HCT116 (cell line): ENCODE measurements around the gene SCAF8. TPM values are rescaled to one million over a fixed set of nuclear protein-coding genes. Genes with fewer than 3 reads are reported as not detected.

Source experiments
- ATAC-seq: fragments of 200-7000 bp; cut with Tn5 transposase; 2 replicates; pipeline ENCODE4 v1.9.1; 2020; ENCODE audit warnings: mild to moderate bottlenecking, moderate library complexity
- BruUV-seq: library from RNA; stranded (reverse); fragments of 400-500 nt; replicated peaks from 2 replicates; lab custom pipeline; 2021; lab: Mats Ljungman, UMichigan
- CTCF ChIA-PET: fragments of 300-600 bp; sonication (Branson Sonifier 250); formaldehyde crosslinking; loops from one replicate; lab custom pipeline; 2021; ENCODE audit warnings: antibody characterized with exemption; lab: Charles Lee
- POLR2A ChIA-PET: fragments of 300-600, 350-600 bp; sonication (Branson Sonifier 250); formaldehyde crosslinking; loops from one replicate; lab custom pipeline; 2021; ENCODE audit warnings: antibody characterized with exemption; lab: Charles Lee
- RAD21 ChIA-PET, 2 experiments: fragments of 300-600 bp; sonication (Branson Sonifier 250); formaldehyde crosslinking; loops; one replicate each; lab custom pipeline; 2023; ENCODE audit warnings: low total read pairs in 2 of 2; ENCODE audit not compliant: uncharacterized antibody in 2 of 2, unreplicated experiment in 2 of 2, low non-redundant PET in 1 of 2; lab: Charles Lee
- DNase-seq: peaks from one replicate; pipeline ENCODE4 v3.0.0-alpha.2; 2010; ENCODE audit warnings: low read depth, low spot score
- H2AFZ ChIP-seq: fragments of 200-600 bp; shearing (Covaris generic), sonication (generic); 2 replicates; pipeline ENCODE4 v1.6.1; 2017; ENCODE audit warnings: low read depth, mixed run types, mixed read lengths, antibody characterized with exemption, low read length; ENCODE audit not compliant: poor library complexity, severe bottlenecking
- H3K27ac ChIP-seq: 2 replicates; pipeline ENCODE4 v1.5.1; 2012; ENCODE audit warnings: low read depth, low read length
- H3K27me3 ChIP-seq: fragments of 200-600 bp; sonication (generic); 2 replicates; pipeline ENCODE4 v1.6.1; 2016; ENCODE audit warnings: mixed run types, low read length, mixed read lengths; ENCODE audit not compliant: insufficient read depth
- H3K36me3 ChIP-seq, 2 experiments: fragments of 200-500 bp in 1 of 2; fragments of 200-600 bp in 1 of 2; sonication (Bioruptor generic) in 1 of 2; sonication (generic) in 1 of 2; 2 replicates each; pipeline versions ENCODE4 v1.5.1 to v1.6.1; 2014 to 2016; ENCODE audit warnings: low read length in 2 of 2, inconsistent platforms in 1 of 2, mixed read lengths in 1 of 2, mixed run types in 1 of 2; ENCODE audit not compliant: insufficient read depth in 2 of 2, control insufficient read depth in 1 of 2
- H3K4me1 ChIP-seq, 2 experiments: fragments of 200-600 bp in 1 of 2; sonication (generic) in 1 of 2; 2 replicates each; pipeline versions ENCODE4 v1.5.1 to v1.6.1; 2012 to 2017; ENCODE audit warnings: low read length in 2 of 2, inconsistent platforms in 1 of 2, mild to moderate bottlenecking in 1 of 2, mixed read lengths in 1 of 2, mixed run types in 1 of 2, moderate library complexity in 1 of 2; ENCODE audit not compliant: insufficient read depth in 2 of 2, control insufficient read depth in 1 of 2
- H3K4me2 ChIP-seq: fragments of 200-600 bp; sonication (generic); 2 replicates; pipeline ENCODE4 v1.6.1; 2017; ENCODE audit warnings: mixed run types, low read length, mixed read lengths
- H3K4me3 ChIP-seq, 2 experiments: fragments of 200-600 bp in 1 of 2; sonication (generic) in 1 of 2; replicated peaks in 1 of 2; 2 replicates each; pipeline ENCODE4 v1.5.1; 2011 to 2016; ENCODE audit warnings: low read length in 2 of 2, control low read depth in 1 of 2, low read depth in 1 of 2, mild to moderate bottlenecking in 1 of 2, mixed read lengths in 1 of 2, mixed run types in 1 of 2
- H3K79me2 ChIP-seq: fragments of 200-600 bp; sonication (generic); 2 replicates; pipeline ENCODE4 v1.6.1; 2017; ENCODE audit warnings: mild to moderate bottlenecking, mixed run types, low read length, moderate library complexity, mixed read lengths; ENCODE audit not compliant: insufficient read depth
- H3K9ac ChIP-seq: fragments of 200-600 bp; sonication (generic); 2 replicates; pipeline ENCODE4 v1.6.1; 2016; ENCODE audit warnings: low read length, mixed read lengths
- H3K9me2 ChIP-seq: fragments of 200-600 bp; sonication (generic), shearing (Covaris generic); 2 replicates; pipeline ENCODE4 v1.6.1; 2017; ENCODE audit warnings: mixed run types, mild to moderate bottlenecking, moderate library complexity; ENCODE audit not compliant: insufficient read depth
- H3K9me3 ChIP-seq, 2 experiments: fragments of 200-500 bp in 1 of 2; fragments of 200-600 bp in 1 of 2; sonication (Bioruptor generic) in 1 of 2; sonication (generic) in 1 of 2; 2 replicates each; pipeline ENCODE4 v1.6.1; 2014 to 2017; ENCODE audit warnings: low read length in 2 of 2, mixed read lengths in 2 of 2, inconsistent platforms in 1 of 2, low read depth in 1 of 2, mild to moderate bottlenecking in 1 of 2, mixed run types in 1 of 2, moderate library complexity in 1 of 2; ENCODE audit not compliant: control insufficient read depth in 1 of 2, insufficient read depth in 1 of 2
- H4K20me1 ChIP-seq: fragments of 200-600 bp; sonication (generic), shearing (Covaris generic); 2 replicates; pipeline ENCODE4 v1.6.1; 2017; ENCODE audit warnings: mixed run types, mild to moderate bottlenecking, moderate library complexity; ENCODE audit not compliant: insufficient read depth
- ATF3 ChIP-seq: IDR thresholded peaks from 2 replicates; pipeline ENCODE4 v1.6.1; 2012
- CTCF ChIP-seq, 3 experiments: fragments of 200-600 bp in 1 of 3; sonication (generic) in 1 of 3; IDR thresholded peaks in 2 of 3; conservative IDR thresholded peaks in 1 of 3; 2 replicates each; pipeline ENCODE4 v1.5.1; 2012 to 2017; ENCODE audit warnings: low read depth in 2 of 3, low read length in 2 of 3, antibody characterized with exemption in 1 of 3, borderline replicate concordance in 1 of 3, control low read depth in 1 of 3, mild to moderate bottlenecking in 1 of 3, mixed read lengths in 1 of 3, mixed run types in 1 of 3, moderate library complexity in 1 of 3; ENCODE audit not compliant: insufficient read depth in 1 of 3
- ELF1 ChIP-seq: IDR thresholded peaks from 2 replicates; pipeline ENCODE4 v1.6.1; 2012; ENCODE audit warnings: low read depth, borderline replicate concordance
- EZH2phosphoT487 ChIP-seq: fragments of 200-600 bp; IDR thresholded peaks from 2 replicates; pipeline ENCODE4 v1.6.1; 2018; ENCODE audit warnings: antibody characterized with exemption, borderline replicate concordance
- FOSL1 ChIP-seq: IDR thresholded peaks from 2 replicates; pipeline ENCODE4 v1.6.1; 2012; ENCODE audit warnings: low read depth
- MAX ChIP-seq: IDR thresholded peaks from 2 replicates; pipeline ENCODE4 v1.6.1; 2012
- POLR2A ChIP-seq: IDR thresholded peaks from 2 replicates; pipeline ENCODE4 v1.7.0; 2011; ENCODE audit warnings: borderline replicate concordance; ENCODE audit not compliant: insufficient read depth, insufficient read length; ENCODE audit errors: extremely low read depth
- POLR2AphosphoS5 ChIP-seq: IDR thresholded peaks from 2 replicates; pipeline ENCODE4 v1.6.1; 2011; ENCODE audit warnings: mild to moderate bottlenecking, low read depth, low read length, moderate library complexity
- RAD21 ChIP-seq: IDR thresholded peaks from 2 replicates; pipeline ENCODE4 v1.6.1; 2012; ENCODE audit warnings: low read depth, mild to moderate bottlenecking
- SP1 ChIP-seq: IDR thresholded peaks from 2 replicates; pipeline ENCODE4 v1.6.1; 2012; ENCODE audit warnings: low read depth
- TCF7L2 ChIP-seq: IDR thresholded peaks from 2 replicates; pipeline ENCODE4 v1.7.0; 2011; ENCODE audit warnings: borderline replicate concordance, inconsistent platforms; ENCODE audit not compliant: insufficient read depth, insufficient read length; ENCODE audit errors: extremely low read depth
- YY1 ChIP-seq: IDR thresholded peaks from 2 replicates; pipeline ENCODE4 v1.6.1; 2011; ENCODE audit warnings: low read length, low read depth, moderate library complexity, mild to moderate bottlenecking; ENCODE audit not compliant: insufficient replicate concordance; ENCODE audit errors: extremely low read depth
- ZFX ChIP-seq: fragments of 450-650 bp; IDR thresholded peaks from 2 replicates; pipeline ENCODE4 v1.6.1; 2017
- intact Hi-C: fragments of 100-400 bp; cut with micrococcal nuclease; formaldehyde crosslinking; loops from 2 replicates; pipeline ENCODE4 v1.10.0; 2022
- total RNA-seq: library from RNA; stranded (reverse); gene quantifications from one replicate; pipeline ENCODE4 v1.2.1, GENCODE V29; 2021; ENCODE audit not compliant: unreplicated experiment

SCAF8 gene
- total RNA-seq, 1 experiment from 2014 or later, result 34.6 TPM

- Histone ChIP-seq H3K4me3 (peak overlapping the region; percentile 69 to 71), H2AFZ (peak overlapping the region; percentile 77), H3K4me1 (peaks cover 3 to 19% of the 10 kb centered on the region in 2 experiments; a peak in 3 of 4 replicates), H3K9ac (peak overlapping the region; percentile 95), H3K27me3 (no peaks in the 10 kb centered on the region), H3K9me3 (no peaks in the 10 kb centered on the region), H3K79me2 (peaks cover 36% of the 10 kb centered on the region), H4K20me1 (peaks cover 8% of the 10 kb centered on the region; the same call in 1 of the 2 replicates), H3K4me2 (peak overlapping the region; percentile 91), H3K36me3 (peaks cover 0 to 2% of the 10 kb centered on the region in 2 experiments; a peak in 1 of 4 replicates), H3K9me2 (no peaks in the 10 kb centered on the region), H3K27ac (peak overlapping the region; percentile 98)
- CTCF ChIA-PET, result no interaction called here
- POLR2A ChIA-PET, result no interaction called here
- TSS peak; percentile 73 for BruUV-seq
- ATAC-seq (peak; percentile 4), DNase-seq (no peak)
- RAD21 ChIA-PET, result no interaction called here
- intact Hi-C loops, result loop anchor here (1.0 to 5.0 kb wide), 2 partner anchors 55 to 73 kb away; no protein-coding TSS in a partner anchor
- peak; percentile 46 for TF ChIP-seq POLR2A
- no peak for TF ChIP-seq ATF3
- no peak for TF ChIP-seq RAD21
- TF ChIP-seq SP1, result no peak
- TF ChIP-seq FOSL1, result no peak
These were observed 556 bp upstream of the SCAF8 start for GRCh38 chr6:154732538-154733182.

GRCh38 chr6:154733626-154734382 is 588 bp downstream of the SCAF8 start:
- Histone ChIP-seq H2AFZ (no peak overlapping the region), H3K4me2 (peak overlapping the region; percentile 91), H3K4me1 (peaks cover 3 to 19% of the 10 kb centered on the region in 2 experiments; a peak in 3 of 4 replicates), H3K9me3 (no peaks in the 10 kb centered on the region), H3K27me3 (no peaks in the 10 kb centered on the region), H3K4me3 (peak overlapping the region; percentile 69 to 71)
- TF ChIP-seq SP1 (peak; percentile 54), FOSL1 (no peak), CTCF (IDR thresholded peaks at IDR 0.05 in 2 of 3, conservative IDR thresholded peaks at IDR 0.05 in 1 of 3; ENCODE audit: borderline replicate concordance in 1 of 3, insufficient read depth in 1 of 3, low read depth in 2 of 3, low read length in 2 of 3) (no peak), ELF1 (no peak), ZFX (peak; percentile 91; the same call in 1 of the 2 replicates), MAX (no peak; the same call in 1 of the 2 replicates), EZH2phosphoT487 (no peak), RAD21 (no peak), POLR2AphosphoS5 (peak; percentile 75), TCF7L2 (no peak), YY1 (peak; percentile 42), ATF3 (no peak)
- TF ChIP-seq, all 23 proteins: peak for 4
- intact Hi-C loops, result loop anchor here (1.0 to 5.0 kb wide), 2 partner anchors 57 to 71 kb away; no protein-coding TSS in a partner anchor
- peaks cover 0 to 2% of the 10 kb centered on the region in 2 experiments; a peak in 1 of 4 replicates for H3K36me3 ChIP-seq
- H3K27ac ChIP-seq, result peak overlapping the region; percentile 98
- no TSS peak for BruUV-seq
- H3K9me2 ChIP-seq, result no peaks in the 10 kb centered on the region
- DNase-seq, result peak; percentile 95
- H4K20me1 ChIP-seq, result peaks cover 8% of the 10 kb centered on the region; the same call in 1 of the 2 replicates
- ChIA-PET POLR2A (interaction anchor here (0.6 to 1.3 kb wide), 9 partner anchors 8 to 72 kb away, joined by 3 to 6 read pairs (median 4); no protein-coding TSS in a partner anchor), CTCF (interaction anchor here (0.9 to 1.2 kb wide), 3 partner anchors 10 to 72 kb away, joined by 4 to 5 read pairs (median 4); no protein-coding TSS in a partner anchor), RAD21 (no interaction called here)
- H3K79me2 ChIP-seq, result peaks cover 48% of the 10 kb centered on the region
- peak overlapping the region; percentile 95 for H3K9ac ChIP-seq
- ATAC-seq, result peak; percentile 89
